NCI-H82 treated with DMSO at 0.1 percent for 48 hours (cell line): ENCODE results near the gene ZNF618.

Source experiments
- DNase-seq: peaks from one replicate; lab custom pipeline; 2025; ENCODE audit not compliant: unreplicated experiment; lab: John Stamatoyannopoulos, UW

Gene ZNF618

GRCh38 chr9:113999256-114000062 lies 123.3 kb downstream of the ZNF618 start:
- DNase-seq: no peak

- DNase-seq: no peak
Measured at GRCh38 chr9:114000063-114000454, 124.0 kb downstream of the ZNF618 start.

- DNase-seq: no peak
Measured at GRCh38 chr9:114000671-114001409, 124.7 kb downstream of the ZNF618 start.

- DNase-seq: no peak
Measured at GRCh38 chr9:114001410-114001685, 125.2 kb downstream of the ZNF618 start.

- no peak for DNase-seq
Measured at GRCh38 chr9:114001794-114002261, 125.7 kb downstream of the ZNF618 start.

- no peak for DNase-seq
Measured at GRCh38 chr9:114002271-114002985, 126.3 kb downstream of the ZNF618 start.

GRCh38 chr9:114002986-114003350 lies 126.9 kb downstream of the ZNF618 start:
- DNase-seq: no peak

GRCh38 chr9:114003351-114003750 lies 127.2 kb downstream of the ZNF618 start:
- DNase-seq: no peak

- no peak for DNase-seq
Measured at GRCh38 chr9:114003758-114004157, 127.6 kb downstream of the ZNF618 start.

GRCh38 chr9:114004221-114004716 lies 128.2 kb downstream of the ZNF618 start:
- DNase-seq: no peak

GRCh38 chr9:114005371-114006154 lies 129.5 kb downstream of the ZNF618 start:
- no peak for DNase-seq

- DNase-seq: no peak
Measured at GRCh38 chr9:114006155-114006550, 130.0 kb downstream of the ZNF618 start.

- no peak for DNase-seq
Measured at GRCh38 chr9:114006931-114007691, 131.0 kb downstream of the ZNF618 start.

GRCh38 chr9:114007991-114008666 lies 132.0 kb downstream of the ZNF618 start:
- no peak for DNase-seq

GRCh38 chr9:114008667-114009410 lies 132.7 kb downstream of the ZNF618 start:
- no peak for DNase-seq

- DNase-seq: no peak
Measured at GRCh38 chr9:114011313-114011712, 135.2 kb downstream of the ZNF618 start.

GRCh38 chr9:114012126-114012525 lies 136.0 kb downstream of the ZNF618 start:
- no peak for DNase-seq

- no peak for DNase-seq
Measured at GRCh38 chr9:114014044-114014443, 137.9 kb downstream of the ZNF618 start.

GRCh38 chr9:114015607-114016006 lies 139.5 kb downstream of the ZNF618 start:
- DNase-seq: no peak
